Uterus (tissue), 4 donors: ENCODE results near the gene MCM3AP. TPM values are rescaled to one million over a fixed set of nuclear protein-coding genes. Genes with fewer than 3 reads are reported as not detected.
"Not testable (repeated sequence)": the region's sequence is repeated elsewhere in the genome, so short reads cannot be mapped to it uniquely, and the experiment has no call there.

Experiments used
- DNase-seq, 2 donors: peaks; one replicate each; pipeline ENCODE4 v3.0.0-alpha.2; 2019 to 2020
- H3K27ac ChIP-seq, 2 donors: fragments of 200-600 bp; sonication (generic); 1 replicate in 1 of 2; 2 replicates in 1 of 2; pipeline ENCODE4 v1.5.1; 2016 to 2018
- H3K27me3 ChIP-seq, 2 donors: fragments of 200-600 bp; sonication (generic); one replicate each; pipeline ENCODE4 v1.5.1; 2018 to 2019; ENCODE audit warnings: control low read depth in 1 of 2
- H3K36me3 ChIP-seq, 2 donors: fragments of 200-600 bp; sonication (generic); one replicate each; pipeline ENCODE4 v1.5.1; 2019; ENCODE audit warnings: control low read depth in 1 of 2
- H3K4me1 ChIP-seq, 2 donors: fragments of 200-600 bp; sonication (generic); one replicate each; pipeline ENCODE4 v1.5.1; 2018 to 2019; ENCODE audit warnings: control low read depth in 1 of 2
- H3K4me3 ChIP-seq, 2 donors: fragments of 200-600 bp; sonication (generic); 1 replicate in 1 of 2; 2 replicates in 1 of 2; pipeline ENCODE4 v1.5.1; 2018 to 2019; ENCODE audit warnings: mild to moderate bottlenecking in 1 of 2
- H3K9me3 ChIP-seq, 2 donors: fragments of 200-600 bp; sonication (generic); one replicate each; pipeline ENCODE4 v1.5.1; 2019; ENCODE audit warnings: control low read depth in 1 of 2
- CTCF ChIP-seq, 4 experiments: fragments of 200-600 bp in 2 of 4; fragments of 450-650 bp in 2 of 4; sonication (generic) in 2 of 4; IDR thresholded peaks; one replicate each; pipeline ENCODE4 v1.5.1; 2016 to 2019; ENCODE audit warnings: antibody characterized with exemption in 4 of 4, mild to moderate bottlenecking in 2 of 4, moderate library complexity in 1 of 4
- POLR2A ChIP-seq, 2 donors: fragments of 450-650 bp; IDR thresholded peaks; one replicate each; pipeline ENCODE4 v1.6.1; 2016; ENCODE audit warnings: antibody characterized with exemption in 2 of 2, mild to moderate bottlenecking in 1 of 2, moderate library complexity in 1 of 2
- intact Hi-C: fragments of 100-400 bp; cut with DNase I; formaldehyde crosslinking; loops from one replicate; pipeline ENCODE4 v1.15.1; 2023; ENCODE audit warnings: low total_unique reads
- total RNA-seq, 4 donors: library from RNA; depleted of rRNA in 3 of 4; stranded (reverse); fragments of >200 nt in 3 of 4; gene quantifications; one replicate each; pipeline versions ENCODE4 v1.1.0 to v1.2.4, GENCODE V29; 2014 to 2023
- donor health status: DM: yes; HTN: yes; CAD: no.

Gene MCM3AP
- total RNA-seq, 4 donors from 2014 or later: 24.1 to 128 (median 93.2) TPM

- no peak for DNase-seq
- no peak overlapping the region for H3K4me3 ChIP-seq
- H3K36me3 ChIP-seq: no peaks in the 10 kb centered on the region
- H3K27ac ChIP-seq: no peak overlapping the region
- intact Hi-C loops: no loop called here
- no peaks in the 10 kb centered on the region for H3K4me1 ChIP-seq
- no peaks in the 10 kb centered on the region for H3K27me3 ChIP-seq
- H3K9me3 ChIP-seq: no peaks in the 10 kb centered on the region
- TF ChIP-seq POLR2A (IDR thresholded peaks at IDR 0.05) (no peak), CTCF (IDR thresholded peaks at IDR 0.05) (no peak)
Measured at GRCh38 chr21:46202592-46203202, 82.7 kb downstream of the MCM3AP start.

GRCh38 chr21:46200877-46201803, 84.3 kb downstream of the MCM3AP start:
- H3K27ac ChIP-seq, H3K27me3 ChIP-seq, intact Hi-C loops, H3K9me3 ChIP-seq, H3K4me3 ChIP-seq, DNase-seq, H3K36me3 ChIP-seq, H3K4me1 ChIP-seq: not testable (repeated sequence)

GRCh38 chr21:46199436-46200373, 85.7 kb downstream of the MCM3AP start:
- Histone ChIP-seq H3K36me3 (no peaks in the 10 kb centered on the region), H3K9me3 (no peaks in the 10 kb centered on the region), H3K27me3 (no peaks in the 10 kb centered on the region), H3K4me1 (no peaks in the 10 kb centered on the region), H3K4me3 (no peak overlapping the region), H3K27ac (no peak overlapping the region)
- TF ChIP-seq POLR2A (IDR thresholded peaks at IDR 0.05): no peak
- peak in 1 of 2 donors; percentile 5 for DNase-seq
- intact Hi-C loops: no loop called here

- peak; percentile 8 to 9 for DNase-seq
- intact Hi-C loops: no loop called here
Measured at GRCh38 chr21:46196733-46197132, 88.7 kb downstream of the MCM3AP start.

GRCh38 chr21:46195595-46196195, 89.7 kb downstream of the MCM3AP start:
- DNase-seq: peak; percentile 9
- Histone ChIP-seq H3K4me3 (no peak overlapping the region), H3K27me3 (no peaks in the 10 kb centered on the region), H3K27ac (no peak overlapping the region), H3K4me1 (no peaks in the 10 kb centered on the region), H3K9me3 (no peaks in the 10 kb centered on the region), H3K36me3 (no peaks in the 10 kb centered on the region)
- intact Hi-C loops: no loop called here
- TF ChIP-seq POLR2A (IDR thresholded peaks at IDR 0.05) (no peak), CTCF (IDR thresholded peaks at IDR 0.05) (no peak)

More at GRCh38 chr21:46196733-46197132, 88.7 kb downstream of the MCM3AP start:
- no peaks in the 10 kb centered on the region for H3K9me3 ChIP-seq
- H3K4me1 ChIP-seq: no peaks in the 10 kb centered on the region
- H3K27me3 ChIP-seq: no peaks in the 10 kb centered on the region
- H3K27ac ChIP-seq: no peak overlapping the region
- H3K36me3 ChIP-seq: no peaks in the 10 kb centered on the region
- TF ChIP-seq CTCF (IDR thresholded peaks at IDR 0.05) (no peak), POLR2A (IDR thresholded peaks at IDR 0.05) (no peak)
- no peak overlapping the region for H3K4me3 ChIP-seq
